ENCODE measurements around the gene KLK13. TPM values are rescaled to one million over a fixed set of nuclear protein-coding genes. Genes with fewer than 3 reads are reported as not detected.

The KLK13 gene
- polyA plus RNA-seq, 1 experiment, result not detected

- Histone ChIP-seq H3K36me3 (ENCODE audit: control insufficient read depth, insufficient read depth, low read length) (no peaks in the 10 kb centered on the region), H3K27me3 (ENCODE audit: control insufficient read depth, insufficient read depth, low read length) (no peaks in the 10 kb centered on the region), H3K4me3 (ENCODE audit: low read depth, low read length) (no peak overlapping the region)
- TF ChIP-seq, protein P1, sequence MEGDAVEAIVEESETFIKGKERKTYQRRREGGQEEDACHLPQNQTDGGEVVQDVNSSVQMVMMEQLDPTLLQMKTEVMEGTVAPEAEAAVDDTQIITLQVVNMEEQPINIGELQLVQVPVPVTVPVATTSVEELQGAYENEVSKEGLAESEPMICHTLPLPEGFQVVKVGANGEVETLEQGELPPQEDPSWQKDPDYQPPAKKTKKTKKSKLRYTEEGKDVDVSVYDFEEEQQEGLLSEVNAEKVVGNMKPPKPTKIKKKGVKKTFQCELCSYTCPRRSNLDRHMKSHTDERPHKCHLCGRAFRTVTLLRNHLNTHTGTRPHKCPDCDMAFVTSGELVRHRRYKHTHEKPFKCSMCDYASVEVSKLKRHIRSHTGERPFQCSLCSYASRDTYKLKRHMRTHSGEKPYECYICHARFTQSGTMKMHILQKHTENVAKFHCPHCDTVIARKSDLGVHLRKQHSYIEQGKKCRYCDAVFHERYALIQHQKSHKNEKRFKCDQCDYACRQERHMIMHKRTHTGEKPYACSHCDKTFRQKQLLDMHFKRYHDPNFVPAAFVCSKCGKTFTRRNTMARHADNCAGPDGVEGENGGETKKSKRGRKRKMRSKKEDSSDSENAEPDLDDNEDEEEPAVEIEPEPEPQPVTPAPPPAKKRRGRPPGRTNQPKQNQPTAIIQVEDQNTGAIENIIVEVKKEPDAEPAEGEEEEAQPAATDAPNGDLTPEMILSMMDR (IDR thresholded peaks at IDR 0.05; ENCODE audit: insufficient read depth, low read depth, low read length), result no peak
- ChIA-PET POLR2A (no interaction called here), CTCF (no interaction called here)
- no peak for DNase-seq (ENCODE audit: low read depth)
Measured at GRCh38 chr19:51009061-51009891, 55.6 kb downstream of the KLK13 start.

DNA sequence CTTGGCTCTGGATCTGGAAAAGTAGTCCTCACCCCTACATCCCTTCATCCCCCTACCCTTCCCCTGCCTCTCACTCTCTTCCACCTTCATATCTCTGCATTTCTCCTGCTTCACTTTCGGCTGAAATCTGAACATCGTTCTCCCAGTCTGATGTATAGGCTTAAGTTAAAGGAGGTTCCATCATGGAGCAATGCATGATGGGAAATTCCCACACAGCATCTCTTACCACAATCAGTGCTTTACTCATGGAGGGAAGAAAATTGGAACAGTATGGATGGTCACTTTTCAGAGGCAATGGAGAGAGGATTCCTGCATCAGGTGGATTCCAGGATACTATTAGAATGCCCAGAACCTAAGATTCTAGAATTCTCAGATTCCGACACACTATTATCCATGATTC lies 57.4 kb downstream of the KLK13 start:
- TF ChIP-seq, protein P1 (IDR thresholded peaks at IDR 0.05; ENCODE audit: insufficient read depth, low read depth, low read length), result no peak
- ChIA-PET CTCF (no interaction called here), POLR2A (no interaction called here)
- no peak overlapping the region for H3K4me3 ChIP-seq (ENCODE audit: low read depth, low read length)
- no peaks in the 10 kb centered on the region for H3K36me3 ChIP-seq (ENCODE audit: control insufficient read depth, insufficient read depth, low read length)
- H3K27me3 ChIP-seq (ENCODE audit: control insufficient read depth, insufficient read depth, low read length), result no peaks in the 10 kb centered on the region
- DNase-seq (ENCODE audit: low read depth), result no peak

- ChIA-PET CTCF (no interaction called here), POLR2A (no interaction called here)
- Histone ChIP-seq H3K36me3 (ENCODE audit: control insufficient read depth, insufficient read depth, low read length) (no peaks in the 10 kb centered on the region), H3K27me3 (ENCODE audit: control insufficient read depth, insufficient read depth, low read length) (no peaks in the 10 kb centered on the region), H3K4me3 (ENCODE audit: low read depth, low read length) (no peak overlapping the region)
- TF ChIP-seq, protein P1 (IDR thresholded peaks at IDR 0.05; ENCODE audit: insufficient read depth, low read depth, low read length), result no peak
- no peak for DNase-seq (ENCODE audit: low read depth)
Measured at GRCh38 chr19:51006406-51006805, 58.5 kb downstream of the KLK13 start.

Other genes starting within 250 kb of the KLK13 start
- 0.15 and 0.17 TPM in 2 replicates for gene KLK1, start 241.3 kb downstream of the KLK13 start, polyA plus RNA-seq (2011; rRNA removed)
- not detected in 2 replicates for gene KLK15, start 231.5 kb downstream of the KLK13 start, polyA plus RNA-seq (2011; rRNA removed)
- gene KLK3, start 210.2 kb downstream of the KLK13 start, polyA plus RNA-seq (2011; rRNA removed), result not detected in 2 replicates
- not detected in 2 replicates for gene KLK2, start 191.7 kb downstream of the KLK13 start, polyA plus RNA-seq (2011; rRNA removed)
- gene KLK4, start 153.7 kb downstream of the KLK13 start, polyA plus RNA-seq (2011; rRNA removed), result not detected in 2 replicates
- gene KLK5, start 112.1 kb downstream of the KLK13 start, polyA plus RNA-seq (2011; rRNA removed), result not detected in 2 replicates
- gene KLK6, start 95.5 kb downstream of the KLK13 start, polyA plus RNA-seq (2011; rRNA removed), result not detected in 2 replicates
- not detected in 2 replicates for gene KLK7, start 81.2 kb downstream of the KLK13 start, polyA plus RNA-seq (2011; rRNA removed)
- gene KLK8, start 63.5 kb downstream of the KLK13 start, polyA plus RNA-seq (2011; rRNA removed), result not detected in 2 replicates
- gene KLK10, start 45.4 kb downstream of the KLK13 start, polyA plus RNA-seq (2011; rRNA removed), result not detected in 2 replicates
- not detected in 2 replicates for gene KLK11, start 38.5 kb downstream of the KLK13 start, polyA plus RNA-seq (2011; rRNA removed)
- not detected in 2 replicates for gene KLK12, start 30.1 kb downstream of the KLK13 start, polyA plus RNA-seq (2011; rRNA removed)
- gene KLK14, start 17.8 kb upstream of the KLK13 start, polyA plus RNA-seq (2011; rRNA removed), result 0.06 TPM in 1 of 2 replicates, not detected in the other
- gene CTU1, start 43.3 kb upstream of the KLK13 start, polyA plus RNA-seq (2011; rRNA removed), result 2.3 and 3.3 TPM in 2 replicates
- not detected in 2 replicates for gene SIGLEC9, start 59.8 kb upstream of the KLK13 start, polyA plus RNA-seq (2011; rRNA removed)
- gene SIGLEC7, start 77.2 kb upstream of the KLK13 start, polyA plus RNA-seq (2011; rRNA removed), result not detected in 2 replicates
- gene CD33, start 160.0 kb upstream of the KLK13 start, polyA plus RNA-seq (2011; rRNA removed), result not detected in 2 replicates
- not detected in 2 replicates for gene SIGLECL1, start 186.0 kb upstream of the KLK13 start, polyA plus RNA-seq (2011; rRNA removed)
- gene IGLON5, start 246.6 kb upstream of the KLK13 start, polyA plus RNA-seq (2011; rRNA removed), result not detected in 2 replicates

All from BJ (cell line).